ENCODE data around the gene MAFG.

DNA sequence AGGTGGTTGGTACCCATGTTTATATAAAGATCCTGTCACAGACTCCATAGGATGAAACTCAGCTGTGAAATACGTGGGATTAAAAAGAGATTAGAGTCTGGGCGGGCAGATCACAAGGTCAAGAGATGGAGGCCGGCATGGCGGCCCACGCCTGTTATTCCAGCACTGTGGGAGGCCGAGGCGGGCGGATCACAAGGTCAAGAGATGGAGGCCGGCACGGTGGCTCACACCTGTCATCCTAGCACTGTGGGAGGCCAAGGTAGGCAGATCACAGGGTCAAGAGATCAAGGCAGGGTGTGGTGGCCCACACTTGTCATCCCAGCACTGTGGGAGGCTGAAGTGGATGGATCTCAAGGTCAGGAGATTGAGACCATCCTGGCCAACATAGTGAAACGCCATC is 32.1 kb downstream of the MAFG start:
- TF ChIP-seq EZH2 (IDR thresholded peaks at IDR 0.05; ENCODE audit: borderline replicate concordance, insufficient read depth, low read length, poor library complexity, severe bottlenecking) (no peak), REST (IDR thresholded peaks at IDR 0.05; ENCODE audit: borderline replicate concordance) (no peak), CTCF (IDR thresholded peaks at IDR 0.05; ENCODE audit: poor library complexity, severe bottlenecking) (no peak), SMC3 (conservative IDR thresholded peaks at IDR 0.05; ENCODE audit: poor library complexity) (no peak), POLR2AphosphoS5 (IDR thresholded peaks at IDR 0.05) (no peak), EP300 (conservative IDR thresholded peaks at IDR 0.05; ENCODE audit: poor library complexity, severe bottlenecking) (no peak), RAD21 (conservative IDR thresholded peaks at IDR 0.05) (no peak), TAF1 (IDR thresholded peaks at IDR 0.05; ENCODE audit: low read depth) (no peak), MXI1 (conservative IDR thresholded peaks at IDR 0.05; ENCODE audit: poor library complexity, severe bottlenecking) (no peak)
